B cell (primary cell): ENCODE results near the gene SFXN4. TPM values are rescaled to one million over a fixed set of nuclear protein-coding genes. Genes with fewer than 3 reads are reported as not detected.

Experiments
- ATAC-seq: fragments of 200-7000 bp; cut with Tn5 transposase; one replicate; pipeline ENCODE4 v1.10.0; 2021; ENCODE audit warnings: low read depth, mild to moderate bottlenecking, moderate number of reproducible peaks, moderate library complexity
- CTCF ChIA-PET: fragments of 350-600 bp; sonication (Branson Sonifier 250); formaldehyde crosslinking; loops from one replicate; lab custom pipeline; 2021; ENCODE audit warnings: antibody characterized with exemption, inconsistent platforms; lab: Charles Lee
- POLR2A ChIA-PET: fragments of 350-600 bp; sonication (Branson Sonifier 250); formaldehyde crosslinking; loops from one replicate; lab custom pipeline; 2021; ENCODE audit warnings: antibody characterized with exemption; lab: Charles Lee
- DNase-seq: peaks from one replicate; pipeline ENCODE4 v3.0.0; 2013
- H2AFZ ChIP-seq: 2 replicates; pipeline ENCODE4 v1.6.1; 2012; ENCODE audit warnings: mild to moderate bottlenecking, low read depth, low read length; ENCODE audit not compliant: insufficient read depth, poor library complexity, severe bottlenecking
- H3K27ac ChIP-seq, 2 donors: 1 replicate in 1 of 2; 2 replicates in 1 of 2; pipeline ENCODE4 v1.5.1; 2012 to 2013; ENCODE audit warnings: low read length in 2 of 2, mild to moderate bottlenecking in 2 of 2, moderate library complexity in 1 of 2
- H3K27me3 ChIP-seq, 4 experiments: fragments of 200-600 bp in 1 of 4; sonication (generic) in 1 of 4; replicated peaks in 1 of 4; 1 replicate in 2 of 4; 2 replicates in 2 of 4; pipeline versions ENCODE4 v1.6.1 to v1.7.0; 2013 to 2016; ENCODE audit warnings: low read length in 3 of 4, mild to moderate bottlenecking in 2 of 4, mixed read lengths in 1 of 4, moderate library complexity in 1 of 4; ENCODE audit not compliant: insufficient read depth in 4 of 4, control insufficient read depth in 3 of 4; ENCODE audit errors: control extremely low read depth in 1 of 4
- H3K36me3 ChIP-seq, 2 experiments: replicated peaks in 1 of 2; 1 replicate in 1 of 2; 2 replicates in 1 of 2; pipeline versions ENCODE4 v1.6.1 to v1.7.1; 2013; ENCODE audit warnings: low read length in 1 of 2; ENCODE audit not compliant: insufficient read depth in 2 of 2, control insufficient read depth in 1 of 2; ENCODE audit errors: control extremely low read depth in 1 of 2, extremely low read depth in 1 of 2
- H3K4me1 ChIP-seq, 2 donors: fragments of 200-600 bp in 1 of 2; sonication (generic) in 1 of 2; 1 replicate in 1 of 2; 2 replicates in 1 of 2; pipeline versions ENCODE4 v1.5.1 to v1.6.1; 2013 to 2017; ENCODE audit warnings: low read length in 2 of 2; ENCODE audit not compliant: control insufficient read depth in 2 of 2, insufficient read depth in 2 of 2
- H3K4me2 ChIP-seq: replicated peaks from 2 replicates; pipeline ENCODE3; 2012; ENCODE audit warnings: mild to moderate bottlenecking, low read depth, low read length; ENCODE audit not compliant: poor library complexity, severe bottlenecking
- H3K4me3 ChIP-seq, 5 experiments: fragments of 200-600 bp in 1 of 5; sonication (generic) in 1 of 5; 1 replicate in 3 of 5; 2 replicates in 2 of 5; pipeline versions ENCODE4 v1.5.1 to v1.7.0; 2011 to 2016; ENCODE audit warnings: low read length in 4 of 5, mild to moderate bottlenecking in 4 of 5, low read depth in 2 of 5, control low read depth in 1 of 5, moderate library complexity in 1 of 5; ENCODE audit not compliant: insufficient read depth in 1 of 5; ENCODE audit errors: control extremely low read depth in 1 of 5, extremely low read depth in 1 of 5
- H3K79me2 ChIP-seq: fragments of 200-600 bp; sonication (generic); one replicate; pipeline ENCODE4 v1.6.0; 2016; ENCODE audit warnings: low read length; ENCODE audit not compliant: control insufficient read depth, insufficient read depth
- H3K9ac ChIP-seq: fragments of 200-600 bp; sonication (generic); 2 replicates; pipeline ENCODE4 v1.6.1; 2017; ENCODE audit warnings: mild to moderate bottlenecking, low read length, moderate library complexity
- H3K9me3 ChIP-seq, 3 donors: one replicate each; pipeline versions ENCODE4 v1.6.1 to v1.7.1; 2013; ENCODE audit warnings: low read length in 2 of 3; ENCODE audit not compliant: control insufficient read depth in 2 of 3, insufficient read depth in 1 of 3; ENCODE audit errors: control extremely low read depth in 1 of 3
- H4K20me1 ChIP-seq: 2 replicates; pipeline ENCODE4 v1.6.0; 2012; ENCODE audit warnings: mild to moderate bottlenecking, low read length; ENCODE audit not compliant: insufficient read depth, control insufficient read depth, poor library complexity, severe bottlenecking
- H3K27ac Mint-ChIP-seq: one replicate; pipeline ENCODE4 v1.8.0; 2021; ENCODE audit warnings: mixed read lengths
- H3K27me3 Mint-ChIP-seq: one replicate; pipeline ENCODE4 v1.8.0; 2021; ENCODE audit warnings: mixed read lengths
- H3K4me1 Mint-ChIP-seq: one replicate; pipeline ENCODE4 v1.8.0; 2021; ENCODE audit warnings: mixed read lengths
- H3K4me3 Mint-ChIP-seq: one replicate; pipeline ENCODE4 v1.8.0; 2021; ENCODE audit warnings: mixed read lengths
- H3K9me3 Mint-ChIP-seq: one replicate; pipeline ENCODE4 v1.8.0; 2022; ENCODE audit warnings: mixed read lengths; ENCODE audit not compliant: insufficient read depth
- CTCF ChIP-seq: fragments of 200-600 bp; IDR thresholded peaks from one replicate; pipeline ENCODE4 v1.8.0; 2022; ENCODE audit warnings: antibody characterized with exemption, mild to moderate bottlenecking
- EZH2 ChIP-seq: IDR thresholded peaks from 2 replicates; pipeline ENCODE4 v1.6.1; 2012; ENCODE audit warnings: borderline replicate concordance, low read depth, mild to moderate bottlenecking, moderate library complexity, low read length; ENCODE audit not compliant: insufficient read depth, poor library complexity, severe bottlenecking
- WGBS: methylation state at CpG from one replicate; pipeline ENCODE4 v1.1.5; 2013; ENCODE audit warnings: missing lambda C conversion rate; ENCODE audit not compliant: insufficient coverage; 5-methylcytosine and 5-hydroxymethylcytosine counted together
- intact Hi-C: fragments of 100-400 bp; cut with micrococcal nuclease; formaldehyde crosslinking; loops from one replicate; pipeline ENCODE4 v1.10.0; 2022
- polyA plus RNA-seq: library from polyadenylated mRNA; depleted of rRNA; stranded (reverse); fragments of >200 nt; gene quantifications from 2 replicates; pipeline ENCODE4 v1.2.3, GENCODE V29; 2012
- total RNA-seq, 2 donors: library from RNA; stranded (reverse); fragments of 120-200 nt in 1 of 2; gene quantifications; 1 replicate in 1 of 2; 2 replicates in 1 of 2; pipeline versions ENCODE4 v1.2.3 to v1.2.4, GENCODE V29; 2013 to 2022

Gene SFXN4
- total and polyA plus RNA-seq, 2 donors (not counting 1 experiment from before 2014, with no cell fraction given): 9.8 to 15.4 TPM

DNA sequence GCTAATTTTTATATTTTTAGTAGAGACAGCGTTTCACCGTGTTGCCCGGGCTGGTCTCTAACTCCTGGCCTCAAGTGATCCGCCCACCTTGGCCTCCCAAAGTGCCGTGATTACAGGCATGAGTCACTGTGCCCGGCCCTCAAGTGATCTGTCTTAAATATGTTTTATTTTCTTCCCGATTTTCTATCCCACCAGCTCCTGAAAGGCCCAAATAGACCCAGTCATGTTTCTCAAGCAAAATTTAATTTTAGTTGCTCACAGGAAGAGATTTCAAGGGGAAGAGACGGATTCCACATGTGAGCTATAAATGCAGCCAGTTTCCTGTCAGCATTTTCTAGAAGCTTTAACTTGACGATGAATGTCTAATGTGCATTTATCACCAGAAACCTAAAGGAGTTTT lies 49.6 kb downstream of the SFXN4 start:
- peaks cover 3% of the 10 kb centered on the region for H3K4me1 Mint-ChIP-seq
- no peaks in the 10 kb centered on the region for H3K27me3 Mint-ChIP-seq
- no peak overlapping the region for H3K9ac ChIP-seq
- DNase-seq: no peak
- no peak overlapping the region for H3K4me3 ChIP-seq
- H3K9me3 Mint-ChIP-seq: no peaks in the 10 kb centered on the region
- H3K27ac Mint-ChIP-seq: no peak overlapping the region
- WGBS: 96% methylated on average over 7 of the region's 9 CpGs
- intact Hi-C loops: no loop called here
- H3K9me3 ChIP-seq: no peaks in the 10 kb centered on the region
- no peak for TF ChIP-seq EZH2
- TF ChIP-seq CTCF: no peak
- POLR2A ChIA-PET: interaction anchor here (0.6 kb wide), 1 partner anchor 198 kb away, joined by 3 read pairs; no protein-coding TSS in a partner anchor
- no peak overlapping the region for H3K27ac ChIP-seq
- H3K79me2 ChIP-seq: no peaks in the 10 kb centered on the region
- H3K4me1 ChIP-seq: peaks cover 0 to 2% of the 10 kb centered on the region in 2 donors
- ATAC-seq: no peak
- no peak overlapping the region for H3K4me3 Mint-ChIP-seq
- CTCF ChIA-PET: no interaction called here
- no peak overlapping the region for H3K4me2 ChIP-seq
- H2AFZ ChIP-seq: no peak overlapping the region
- H3K27me3 ChIP-seq: no peaks in the 10 kb centered on the region
- H4K20me1 ChIP-seq: no peaks in the 10 kb centered on the region
- H3K36me3 ChIP-seq: peaks cover 1 to 26% of the 10 kb centered on the region in 2 experiments

GRCh38 chr10:119113751-119114732 lies 51.5 kb downstream of the SFXN4 start:
- Histone ChIP-seq H3K9ac (no peak overlapping the region), H3K4me1 (no peaks in the 10 kb centered on the region), H3K36me3 (peaks cover 1 to 29% of the 10 kb centered on the region in 2 experiments), H3K4me3 (no peak overlapping the region), H3K27me3 (no peaks in the 10 kb centered on the region), H3K9me3 (no peaks in the 10 kb centered on the region), H3K27ac (no peak overlapping the region), H3K79me2 (no peaks in the 10 kb centered on the region), H4K20me1 (no peaks in the 10 kb centered on the region), H3K4me2 (no peak overlapping the region), H2AFZ (no peak overlapping the region)
- WGBS: 93% methylated on average over 8 of the region's 11 CpGs
- Mint-ChIP-seq H3K27me3 (no peaks in the 10 kb centered on the region), H3K4me1 (no peaks in the 10 kb centered on the region), H3K9me3 (no peaks in the 10 kb centered on the region), H3K27ac (no peak overlapping the region), H3K4me3 (no peak overlapping the region)
- ATAC-seq: no peak
- DNase-seq: no peak
- POLR2A ChIA-PET: interaction anchor here (0.7 kb wide), 1 partner anchor 47 kb away, joined by 5 read pairs; no protein-coding TSS in a partner anchor
- intact Hi-C loops: no loop called here
- TF ChIP-seq EZH2: no peak
- CTCF ChIA-PET: interaction anchor here (0.6 kb wide), 1 partner anchor 10 kb away, joined by 3 read pairs; no protein-coding TSS in a partner anchor
